Suprapubic skin (tissue), 4 donors: ENCODE measurements around the gene RGS17. TPM values are rescaled to one million over a fixed set of nuclear protein-coding genes. Genes with fewer than 3 reads are reported as not detected.

Experiments
- DNase-seq, 2 donors: peaks; one replicate each; pipeline ENCODE4 v3.0.0-alpha.2; 2019; ENCODE audit warnings: low spot score in 2 of 2
- H3K27ac ChIP-seq: fragments of 200-600 bp; sonication (generic); one replicate; pipeline ENCODE4 v1.5.1; 2019
- H3K27me3 ChIP-seq: fragments of 200-600 bp; sonication (generic); one replicate; pipeline ENCODE4 v1.5.1; 2019
- H3K36me3 ChIP-seq: fragments of 200-600 bp; sonication (generic); one replicate; pipeline ENCODE4 v1.5.1; 2019
- H3K4me1 ChIP-seq: fragments of 200-600 bp; sonication (generic); one replicate; pipeline ENCODE4 v1.5.1; 2019
- H3K4me3 ChIP-seq: fragments of 200-600 bp; sonication (generic); one replicate; pipeline ENCODE4 v1.5.1; 2019; ENCODE audit warnings: mild to moderate bottlenecking
- H3K9me3 ChIP-seq: fragments of 200-600 bp; sonication (generic); one replicate; pipeline ENCODE4 v1.5.1; 2019
- EP300 ChIP-seq: sonication (generic); formaldehyde crosslinking; IDR thresholded peaks from one replicate; pipeline ENCODE4 v1.6.1; 2017; ENCODE audit warnings: antibody characterized with exemption
- POLR2A ChIP-seq, 2 donors: fragments of 450-650 bp; IDR thresholded peaks; one replicate each; pipeline ENCODE4 v1.6.1; 2017; ENCODE audit warnings: antibody characterized with exemption in 2 of 2, mild to moderate bottlenecking in 2 of 2, moderate library complexity in 2 of 2
- POLR2AphosphoS5 ChIP-seq, 3 donors: sonication (generic); formaldehyde crosslinking; IDR thresholded peaks; one replicate each; pipeline ENCODE4 v1.6.1; 2017; ENCODE audit warnings: antibody characterized with exemption in 3 of 3
- WGBS: methylation state at CpG from one replicate; pipeline ENCODE4 v1.1.5; 2018; 5-methylcytosine and 5-hydroxymethylcytosine counted together
- total RNA-seq, 4 donors: library from RNA; depleted of rRNA; stranded (reverse); fragments of >200 nt; gene quantifications; one replicate each; pipeline ENCODE4 v1.1.0, GENCODE V29; 2016
- TF ChIP-seq, protein P1 (sequence below), 2 donors: fragments of 200-600 bp in 1 of 2; fragments of 450-650 bp in 1 of 2; sonication (generic) in 1 of 2; IDR thresholded peaks; one replicate each; pipeline ENCODE4 v1.5.1; 2016 to 2019; ENCODE audit warnings: antibody characterized with exemption in 2 of 2, mild to moderate bottlenecking in 1 of 2, moderate library complexity in 1 of 2

RGS17 gene
- total RNA-seq, 4 donors from 2014 or later, result 0.08 to 1.8 (median 0.26) TPM

GRCh38 chr6:153149891-153150290, 18.8 kb upstream of the RGS17 start:
- Histone ChIP-seq H3K4me1 (no peaks in the 10 kb centered on the region), H3K9me3 (peaks cover 5% of the 10 kb centered on the region), H3K27me3 (no peaks in the 10 kb centered on the region), H3K4me3 (no peak overlapping the region), H3K27ac (no peak overlapping the region), H3K36me3 (no peaks in the 10 kb centered on the region)
- no peak for TF ChIP-seq EP300
- DNase-seq, result no peak
- 84% methylated on average over 6 of the region's 6 CpGs for WGBS

DNA sequence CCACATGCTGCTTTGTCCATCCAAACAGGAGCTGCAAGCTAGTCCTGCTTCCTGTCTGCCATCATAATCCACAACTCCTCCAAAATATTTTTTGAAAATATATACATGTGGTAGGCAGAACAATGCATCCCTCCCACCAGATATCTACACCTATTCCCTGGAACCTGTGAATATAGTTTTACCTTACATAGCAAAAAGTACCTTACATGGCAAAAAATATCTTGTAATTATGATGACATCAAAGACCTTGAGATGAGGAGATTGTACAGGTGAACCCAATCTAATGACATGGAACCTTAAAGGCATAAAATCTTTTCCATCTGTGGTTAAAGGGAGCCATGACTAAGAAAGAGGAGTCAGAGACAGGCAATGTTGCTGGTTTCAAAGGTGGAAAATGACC, 15.3 kb upstream of the RGS17 start:
- H3K9me3 ChIP-seq, result peaks cover 4% of the 10 kb centered on the region
- H3K27ac ChIP-seq, result no peak overlapping the region
- DNase-seq, result no peak
- H3K4me3 ChIP-seq, result no peak overlapping the region
- H3K36me3 ChIP-seq, result no peaks in the 10 kb centered on the region
- TF ChIP-seq POLR2A (IDR thresholded peaks at IDR 0.05), result no peak
- H3K27me3 ChIP-seq, result no peaks in the 10 kb centered on the region
- H3K4me1 ChIP-seq, result no peaks in the 10 kb centered on the region

- no peak overlapping the region for H3K27ac ChIP-seq
- DNase-seq, result no peak
- no peak for TF ChIP-seq POLR2A (IDR thresholded peaks at IDR 0.05)
- TF ChIP-seq EP300, result no peak
- no peak for TF ChIP-seq POLR2AphosphoS5 (IDR thresholded peaks at IDR 0.05)
- TF ChIP-seq, protein P1, sequence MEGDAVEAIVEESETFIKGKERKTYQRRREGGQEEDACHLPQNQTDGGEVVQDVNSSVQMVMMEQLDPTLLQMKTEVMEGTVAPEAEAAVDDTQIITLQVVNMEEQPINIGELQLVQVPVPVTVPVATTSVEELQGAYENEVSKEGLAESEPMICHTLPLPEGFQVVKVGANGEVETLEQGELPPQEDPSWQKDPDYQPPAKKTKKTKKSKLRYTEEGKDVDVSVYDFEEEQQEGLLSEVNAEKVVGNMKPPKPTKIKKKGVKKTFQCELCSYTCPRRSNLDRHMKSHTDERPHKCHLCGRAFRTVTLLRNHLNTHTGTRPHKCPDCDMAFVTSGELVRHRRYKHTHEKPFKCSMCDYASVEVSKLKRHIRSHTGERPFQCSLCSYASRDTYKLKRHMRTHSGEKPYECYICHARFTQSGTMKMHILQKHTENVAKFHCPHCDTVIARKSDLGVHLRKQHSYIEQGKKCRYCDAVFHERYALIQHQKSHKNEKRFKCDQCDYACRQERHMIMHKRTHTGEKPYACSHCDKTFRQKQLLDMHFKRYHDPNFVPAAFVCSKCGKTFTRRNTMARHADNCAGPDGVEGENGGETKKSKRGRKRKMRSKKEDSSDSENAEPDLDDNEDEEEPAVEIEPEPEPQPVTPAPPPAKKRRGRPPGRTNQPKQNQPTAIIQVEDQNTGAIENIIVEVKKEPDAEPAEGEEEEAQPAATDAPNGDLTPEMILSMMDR (IDR thresholded peaks at IDR 0.05), result no peak
- H3K4me3 ChIP-seq, result no peak overlapping the region
- WGBS, result 65% methylated on average over 4 of the region's 4 CpGs
- no peaks in the 10 kb centered on the region for H3K36me3 ChIP-seq
- H3K9me3 ChIP-seq, result no peaks in the 10 kb centered on the region
- H3K27me3 ChIP-seq, result no peaks in the 10 kb centered on the region
- no peaks in the 10 kb centered on the region for H3K4me1 ChIP-seq
Observed at GRCh38 chr6:153145591-153145990, 14.5 kb upstream of the RGS17 start.

DNA sequence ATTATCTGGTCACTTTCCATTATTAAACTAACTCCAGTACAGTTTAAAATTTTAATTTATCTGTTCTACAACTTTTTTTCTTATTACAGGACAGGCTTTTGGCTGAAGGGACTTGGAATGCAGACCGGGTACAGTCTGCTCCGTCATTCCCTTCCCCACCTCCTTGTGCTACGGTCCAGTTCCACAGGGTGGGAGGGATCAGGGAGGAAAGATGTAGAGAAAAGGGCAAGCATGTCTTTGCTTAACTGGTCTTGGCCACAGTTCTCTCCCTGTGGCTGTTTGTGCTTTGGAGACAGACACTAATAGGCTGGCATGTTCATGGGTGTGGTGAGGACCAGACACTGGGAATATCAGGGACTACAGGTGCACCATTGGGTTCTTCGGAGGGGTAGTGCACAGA, 12.1 kb upstream of the RGS17 start:
- H3K27me3 ChIP-seq, result no peaks in the 10 kb centered on the region
- no peak for DNase-seq

DNA sequence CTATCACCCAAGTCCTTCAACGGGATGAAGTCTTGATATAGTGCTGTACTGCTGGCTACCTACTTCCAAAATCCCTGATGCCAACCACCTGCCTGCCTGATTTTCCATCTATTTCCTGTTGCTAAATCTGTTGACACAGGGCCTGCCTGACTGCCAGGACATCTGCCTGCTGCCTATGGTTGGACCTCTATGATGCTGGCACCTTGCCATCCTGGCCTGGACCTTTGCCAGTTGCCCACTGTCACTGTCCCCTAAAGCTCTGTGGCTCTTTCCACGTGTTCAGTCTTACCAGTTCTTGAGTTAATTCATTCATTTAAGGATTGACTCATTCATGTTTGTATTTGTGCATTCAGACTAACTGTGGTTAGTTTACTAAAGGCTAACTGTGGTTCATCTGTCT, 9.2 kb upstream of the RGS17 start:
- WGBS, result 51% methylated on average over 2 of the region's 2 CpGs
- Histone ChIP-seq H3K36me3 (no peaks in the 10 kb centered on the region), H3K9me3 (no peaks in the 10 kb centered on the region), H3K4me1 (no peaks in the 10 kb centered on the region), H3K27ac (no peak overlapping the region), H3K4me3 (no peak overlapping the region), H3K27me3 (no peaks in the 10 kb centered on the region)
- TF ChIP-seq POLR2AphosphoS5 (IDR thresholded peaks at IDR 0.05), result no peak
- TF ChIP-seq EP300, result no peak
- TF ChIP-seq, protein P1 (IDR thresholded peaks at IDR 0.05), result no peak
- no peak for TF ChIP-seq POLR2A (IDR thresholded peaks at IDR 0.05)
- DNase-seq, result no peak

More for the DNA sequence above, 12.1 kb upstream of the RGS17 start:
- 59% methylated on average over 4 of the region's 4 CpGs for WGBS
- no peak overlapping the region for H3K27ac ChIP-seq
- no peaks in the 10 kb centered on the region for H3K4me1 ChIP-seq
- no peaks in the 10 kb centered on the region for H3K36me3 ChIP-seq
- H3K9me3 ChIP-seq, result no peaks in the 10 kb centered on the region
- no peak overlapping the region for H3K4me3 ChIP-seq
- TF ChIP-seq, protein P1 (IDR thresholded peaks at IDR 0.05), result no peak
- TF ChIP-seq POLR2AphosphoS5 (IDR thresholded peaks at IDR 0.05) (no peak), POLR2A (IDR thresholded peaks at IDR 0.05) (no peak), EP300 (no peak)

DNA sequence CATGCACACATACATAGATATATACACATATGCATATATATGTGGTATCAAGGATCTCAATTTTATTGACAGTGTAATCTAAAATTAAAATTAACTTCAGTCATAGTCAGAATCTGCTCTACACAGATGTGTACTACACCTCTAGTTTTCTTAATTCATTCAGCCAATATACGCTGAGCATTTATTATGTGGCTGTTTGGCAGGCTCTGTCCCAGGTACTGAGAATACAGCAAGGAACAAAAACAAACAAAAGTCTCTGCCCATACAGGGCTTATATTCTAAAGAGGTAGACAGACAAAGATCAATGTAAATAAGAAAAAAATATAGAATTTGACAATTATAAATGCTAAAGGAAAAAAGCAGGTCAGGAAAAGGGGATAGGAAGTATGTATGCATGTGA, 7.8 kb upstream of the RGS17 start:
- Histone ChIP-seq H3K27me3 (no peaks in the 10 kb centered on the region), H3K27ac (no peak overlapping the region), H3K9me3 (no peaks in the 10 kb centered on the region), H3K36me3 (no peaks in the 10 kb centered on the region), H3K4me1 (no peaks in the 10 kb centered on the region), H3K4me3 (no peak overlapping the region)
- TF ChIP-seq POLR2AphosphoS5 (IDR thresholded peaks at IDR 0.05) (no peak), EP300 (no peak), POLR2A (IDR thresholded peaks at IDR 0.05) (no peak)
- TF ChIP-seq, protein P1 (IDR thresholded peaks at IDR 0.05), result no peak
- WGBS, result 73% methylated on average over 1 of the region's 1 CpG
- no peak for DNase-seq
